Measurements from ENCODE around the gene TFEB.

TFEB gene

DNA sequence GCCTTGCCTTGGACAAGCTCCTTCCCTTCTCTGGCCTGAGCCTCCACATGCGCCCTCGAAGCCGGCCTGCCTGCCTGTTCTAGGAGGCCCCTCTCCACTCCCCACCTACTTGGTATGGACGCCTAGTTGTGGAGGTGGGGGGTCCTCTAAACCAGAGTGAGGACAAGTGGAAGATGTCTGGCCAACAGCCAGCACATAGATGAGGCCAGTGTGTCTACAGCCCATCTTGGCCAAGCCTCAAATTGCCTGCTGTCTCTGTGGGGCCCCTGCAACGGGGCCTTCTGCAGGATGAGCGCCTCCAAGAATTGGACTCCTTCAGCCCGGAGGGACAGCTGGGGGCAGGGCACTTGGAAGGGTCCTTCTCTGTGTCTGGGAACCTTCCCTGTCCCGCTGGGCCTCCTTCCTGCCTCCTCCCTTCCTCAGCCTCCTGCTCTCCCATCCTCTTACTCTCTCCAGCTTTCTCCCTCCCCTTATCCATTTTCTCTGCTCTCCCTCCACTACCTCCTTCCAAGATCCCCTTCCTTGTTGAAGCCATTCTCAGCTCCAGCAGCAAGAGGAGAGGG, 95.5 kb downstream of the TFEB start:
- DNase-seq (ENCODE audit: low spot score) = no peak
- in situ Hi-C loops (cut with MboI; ENCODE audit: low pct_unique_long_range_greater_than_20kb, low sequenced_read_pairs, unreplicated experiment) = no loop called here
- TF ChIP-seq, protein P1, sequence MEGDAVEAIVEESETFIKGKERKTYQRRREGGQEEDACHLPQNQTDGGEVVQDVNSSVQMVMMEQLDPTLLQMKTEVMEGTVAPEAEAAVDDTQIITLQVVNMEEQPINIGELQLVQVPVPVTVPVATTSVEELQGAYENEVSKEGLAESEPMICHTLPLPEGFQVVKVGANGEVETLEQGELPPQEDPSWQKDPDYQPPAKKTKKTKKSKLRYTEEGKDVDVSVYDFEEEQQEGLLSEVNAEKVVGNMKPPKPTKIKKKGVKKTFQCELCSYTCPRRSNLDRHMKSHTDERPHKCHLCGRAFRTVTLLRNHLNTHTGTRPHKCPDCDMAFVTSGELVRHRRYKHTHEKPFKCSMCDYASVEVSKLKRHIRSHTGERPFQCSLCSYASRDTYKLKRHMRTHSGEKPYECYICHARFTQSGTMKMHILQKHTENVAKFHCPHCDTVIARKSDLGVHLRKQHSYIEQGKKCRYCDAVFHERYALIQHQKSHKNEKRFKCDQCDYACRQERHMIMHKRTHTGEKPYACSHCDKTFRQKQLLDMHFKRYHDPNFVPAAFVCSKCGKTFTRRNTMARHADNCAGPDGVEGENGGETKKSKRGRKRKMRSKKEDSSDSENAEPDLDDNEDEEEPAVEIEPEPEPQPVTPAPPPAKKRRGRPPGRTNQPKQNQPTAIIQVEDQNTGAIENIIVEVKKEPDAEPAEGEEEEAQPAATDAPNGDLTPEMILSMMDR (IDR thresholded peaks at IDR 0.05; ENCODE audit: extremely low read depth, insufficient read depth, missing control alignments) = no peak

DNA sequence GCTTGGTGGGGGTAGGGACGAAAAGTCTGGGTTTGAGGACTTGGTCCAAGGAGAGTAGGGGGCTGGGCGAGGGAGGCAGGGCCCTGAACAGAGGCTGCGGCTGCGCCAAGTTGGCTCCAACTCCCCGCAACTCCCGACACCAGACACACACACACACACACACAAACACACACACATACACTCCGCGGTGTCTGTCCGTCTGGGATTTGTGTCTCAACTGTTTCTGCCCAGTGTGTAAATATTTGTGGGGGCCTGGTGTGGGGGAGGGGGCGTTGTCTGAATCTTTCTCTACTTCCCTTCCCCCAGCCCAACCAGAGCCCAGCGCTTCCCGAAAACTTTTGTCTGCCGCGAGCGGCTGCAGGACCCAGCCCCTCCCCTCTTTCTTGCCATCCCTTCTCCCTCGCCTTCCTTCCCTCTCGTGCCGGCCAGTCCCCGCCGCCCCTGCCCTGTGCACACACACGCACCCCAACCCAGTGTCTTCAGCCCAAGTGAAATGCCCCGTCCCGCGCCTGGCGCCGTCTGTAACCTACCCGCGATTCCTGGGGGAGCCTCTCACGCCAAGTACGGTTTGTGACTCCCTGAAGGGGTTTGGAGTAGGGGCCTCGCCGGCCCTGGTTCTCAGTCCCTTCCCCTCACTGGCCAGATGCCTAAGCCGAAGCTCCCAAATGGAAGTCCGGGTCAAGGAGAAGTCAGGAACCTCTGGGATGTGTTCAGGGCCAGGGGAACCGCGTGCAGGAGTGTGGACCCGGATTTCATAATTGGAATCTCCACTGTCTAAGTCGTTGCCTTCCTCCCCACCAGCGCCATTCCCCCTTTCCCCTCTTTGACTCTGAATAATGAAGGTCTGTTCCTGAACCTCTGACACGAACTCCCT, 96.2 kb downstream of the TFEB start:
- TF ChIP-seq, protein P1 (IDR thresholded peaks at IDR 0.05; ENCODE audit: extremely low read depth, insufficient read depth, missing control alignments) = no peak
- in situ Hi-C loops (cut with MboI; ENCODE audit: low pct_unique_long_range_greater_than_20kb, low sequenced_read_pairs, unreplicated experiment) = no loop called here
- DNase-seq (ENCODE audit: low spot score) = no peak

DNA sequence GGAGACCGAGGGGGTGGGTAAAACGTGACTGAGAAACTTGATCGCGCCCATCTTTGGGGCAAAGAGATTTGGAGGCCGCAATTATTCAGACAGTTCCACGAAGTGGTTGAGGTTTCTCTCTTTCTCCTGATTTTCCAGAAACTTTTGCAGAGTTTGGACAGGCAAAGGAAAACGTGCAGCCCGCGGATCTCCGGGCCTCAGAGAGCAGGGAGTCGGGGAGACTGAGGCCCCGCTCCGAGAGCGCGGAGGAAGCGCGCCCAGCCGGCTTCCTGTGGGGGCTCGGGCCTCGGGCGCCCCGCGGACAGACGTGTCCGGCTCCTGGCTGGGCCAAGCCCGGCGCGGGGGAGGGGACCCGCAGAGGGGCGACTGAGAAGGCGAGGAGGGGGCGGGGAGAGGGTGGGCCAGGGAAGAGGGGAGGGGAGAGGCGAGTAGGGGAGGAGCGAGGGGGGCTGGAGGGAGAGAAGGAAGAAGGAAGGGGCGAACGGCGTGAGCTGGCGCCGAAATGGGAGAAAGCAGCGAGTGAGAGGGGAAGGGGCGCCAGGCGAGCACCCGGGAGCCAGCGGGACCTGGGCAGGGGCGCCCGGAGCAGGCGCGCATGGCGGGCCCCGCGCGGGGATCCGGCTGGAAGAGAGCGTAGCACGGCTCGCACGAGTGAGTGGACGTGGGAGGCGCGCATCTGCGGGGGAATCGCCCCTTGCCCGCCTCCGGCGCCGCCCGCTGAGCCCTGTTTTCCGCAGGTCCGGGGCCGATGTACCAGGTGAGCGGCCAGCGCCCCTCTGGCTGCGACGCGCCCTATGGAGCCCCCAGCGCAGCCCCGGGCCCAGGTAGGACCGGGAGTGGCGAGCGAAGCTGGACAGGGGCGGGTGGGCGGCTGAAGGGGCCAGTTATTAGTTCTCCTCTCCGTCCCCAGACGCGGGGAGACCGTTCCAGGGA, 97.1 kb downstream of the TFEB start, which contains the start of gene MDFI:
TSS of gene MDFI (plus strand) at position 467 of the 933 bp plus-strand sequence. CDS start at position 749, 282 bp downstream.
- DNase-seq (ENCODE audit: low spot score) = no peak
- in situ Hi-C loops (cut with MboI; ENCODE audit: low pct_unique_long_range_greater_than_20kb, low sequenced_read_pairs, unreplicated experiment) = no loop called here
- TF ChIP-seq, protein P1 (IDR thresholded peaks at IDR 0.05; ENCODE audit: extremely low read depth, insufficient read depth, missing control alignments) = no peak

DNA sequence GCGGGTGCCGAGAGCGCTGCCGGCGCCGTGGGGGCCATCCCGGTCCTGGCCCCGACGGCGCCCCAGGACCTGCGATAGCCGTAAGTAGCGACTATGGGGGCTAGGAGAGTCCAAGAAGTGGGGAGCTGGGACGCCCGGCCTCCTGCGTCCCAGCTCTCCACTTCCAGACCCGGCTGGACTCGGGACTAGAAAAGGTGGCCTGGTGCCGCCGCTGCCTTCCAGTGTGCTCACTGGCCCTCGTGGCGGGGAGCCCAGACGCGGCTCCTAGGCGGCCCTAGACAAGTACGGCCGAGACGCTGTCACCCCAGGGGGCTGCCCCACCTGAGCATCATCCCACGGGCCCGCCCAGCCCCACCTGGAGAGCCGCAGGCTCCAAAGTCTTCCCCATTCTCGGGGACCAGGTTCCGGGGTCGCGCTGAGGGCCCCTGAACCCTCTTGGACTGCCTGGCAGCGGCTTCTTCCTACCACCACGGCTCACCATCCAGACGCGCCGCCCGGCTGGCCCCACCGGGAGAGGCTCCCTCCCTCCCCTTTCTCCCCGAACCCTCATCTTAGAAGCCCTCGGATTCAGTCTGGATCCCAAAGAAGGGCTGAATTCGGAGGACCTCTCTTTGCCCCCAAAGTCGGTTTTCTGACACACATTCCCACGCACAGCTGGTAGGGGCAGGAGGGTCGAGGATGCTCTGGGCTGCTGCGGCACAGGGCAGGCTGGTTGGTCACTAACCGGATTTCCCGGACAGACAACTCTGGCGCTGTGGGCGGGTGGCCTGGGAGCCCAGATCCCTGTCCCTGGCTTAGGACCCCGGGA, 98.0 kb downstream of the TFEB start:
- DNase-seq (ENCODE audit: low spot score) = no peak
- in situ Hi-C loops (cut with MboI; ENCODE audit: low pct_unique_long_range_greater_than_20kb, low sequenced_read_pairs, unreplicated experiment) = no loop called here
- TF ChIP-seq, protein P1 (IDR thresholded peaks at IDR 0.05; ENCODE audit: extremely low read depth, insufficient read depth, missing control alignments) = no peak

DNA sequence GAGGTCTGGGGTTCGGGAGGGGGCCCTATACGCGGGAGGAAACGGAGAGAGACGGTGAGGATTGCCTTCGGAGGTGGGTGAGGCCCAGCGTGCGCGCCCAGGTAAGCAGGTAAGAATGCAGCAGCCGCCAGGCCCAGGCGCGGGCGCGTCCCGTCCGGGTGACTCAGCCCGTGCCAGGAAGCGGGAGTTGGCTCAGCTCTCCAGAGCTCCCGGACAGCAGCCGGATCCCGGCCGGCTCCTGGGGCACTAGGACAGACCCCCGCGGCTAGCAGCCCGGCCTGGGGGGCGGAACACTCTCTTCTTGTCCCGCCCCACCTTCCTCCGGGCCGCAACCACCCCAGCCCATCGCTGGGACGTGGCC, 98.6 kb downstream of the TFEB start:
- in situ Hi-C loops (cut with MboI; ENCODE audit: low pct_unique_long_range_greater_than_20kb, low sequenced_read_pairs, unreplicated experiment) = no loop called here

More for the DNA sequence above, 98.6 kb downstream of the TFEB start:
- TF ChIP-seq, protein P1 (IDR thresholded peaks at IDR 0.05; ENCODE audit: extremely low read depth, insufficient read depth, missing control alignments) = no peak
- no peak for DNase-seq (ENCODE audit: low spot score)

Data from GM13977 (cell line).